Fibroblast of lung (primary cell): ENCODE measurements around the gene OR2H1. TPM values are rescaled to one million over a fixed set of nuclear protein-coding genes. Genes with fewer than 3 reads are reported as not detected.

Source experiments
- DNase-seq, 2 donors: peaks; one replicate each; pipeline versions ENCODE4 v3.0.0 to v3.0.0-alpha.2; 2010; ENCODE audit warnings: low read depth in 2 of 2
- H2AFZ ChIP-seq: 2 replicates; pipeline ENCODE4 v1.5.1; 2012; ENCODE audit warnings: low read length, control low read depth, inconsistent platforms
- H3K27ac ChIP-seq: 2 replicates; pipeline ENCODE4 v1.5.1; 2011; ENCODE audit warnings: low read length, control low read depth; ENCODE audit not compliant: insufficient read depth
- H3K27me3 ChIP-seq: 2 replicates; pipeline ENCODE4 v1.5.1; 2011; ENCODE audit warnings: mild to moderate bottlenecking, low read length; ENCODE audit not compliant: control insufficient read depth, insufficient read depth
- H3K36me3 ChIP-seq: 2 replicates; pipeline ENCODE4 v1.5.1; 2011; ENCODE audit warnings: low read length; ENCODE audit not compliant: control insufficient read depth, insufficient read depth
- H3K4me1 ChIP-seq: 2 replicates; pipeline ENCODE4 v1.5.1; 2011; ENCODE audit warnings: low read length; ENCODE audit not compliant: control insufficient read depth, insufficient read depth; ENCODE audit errors: extremely low read depth
- H3K4me2 ChIP-seq: 2 replicates; pipeline ENCODE4 v1.5.1; 2011; ENCODE audit warnings: low read length, control low read depth; ENCODE audit not compliant: insufficient read depth; ENCODE audit errors: extremely low read depth
- H3K4me3 ChIP-seq, 4 experiments: fragments of 200-600 bp in 1 of 4; sonication (generic) in 1 of 4; replicated peaks in 1 of 4; 2 replicates each; pipeline ENCODE4 v1.5.1; 2011 to 2016; ENCODE audit warnings: low read length in 4 of 4, low read depth in 3 of 4, mild to moderate bottlenecking in 3 of 4, control low read depth in 2 of 4, inconsistent platforms in 1 of 4, mixed read lengths in 1 of 4; ENCODE audit not compliant: insufficient read depth in 1 of 4; ENCODE audit errors: control extremely low read depth in 1 of 4
- H3K79me2 ChIP-seq: 2 replicates; pipeline ENCODE4 v1.5.1; 2012; ENCODE audit warnings: mild to moderate bottlenecking, low read length, inconsistent platforms; ENCODE audit not compliant: control insufficient read depth, insufficient read depth
- H3K9ac ChIP-seq: 2 replicates; pipeline ENCODE4 v1.5.1; 2011; ENCODE audit warnings: mild to moderate bottlenecking, low read length, control low read depth; ENCODE audit not compliant: insufficient read depth
- H3K9me3 ChIP-seq: 2 replicates; pipeline ENCODE4 v1.5.1; 2012; ENCODE audit warnings: low read depth, low read length; ENCODE audit not compliant: control insufficient read depth, insufficient read depth
- H4K20me1 ChIP-seq: 2 replicates; pipeline ENCODE4 v1.5.1; 2011; ENCODE audit warnings: low read length; ENCODE audit not compliant: control insufficient read depth, insufficient read depth; ENCODE audit errors: extremely low read depth
- EZH2 ChIP-seq: IDR thresholded peaks from 2 replicates; pipeline ENCODE4 v1.5.1; 2012; ENCODE audit warnings: low read length, control low read depth, mild to moderate bottlenecking; ENCODE audit errors: missing control alignments
- polyA plus RNA-seq, 2 donors: library from polyadenylated mRNA; depleted of rRNA in 1 of 2; stranded (reverse) in 1 of 2; unstranded in 1 of 2; fragments of >200 nt; gene quantifications; 2 replicates each; pipeline ENCODE4 v1.2.1, GENCODE V29; 2011 to 2012; ENCODE audit warnings: missing spikeins in 1 of 2
- total RNA-seq: library from RNA; depleted of rRNA; stranded (reverse); fragments of >200 nt; gene quantifications from 2 replicates; pipeline ENCODE4 v1.2.1, GENCODE V29; 2014
- TF ChIP-seq, protein P1 (sequence below), 2 donors: IDR thresholded peaks in 1 of 2; conservative IDR thresholded peaks in 1 of 2; 1 replicate in 1 of 2; 2 replicates in 1 of 2; pipeline ENCODE4 v1.5.1; 2011 to 2012; ENCODE audit warnings: low read length in 2 of 2, control low read depth in 1 of 2, inconsistent platforms in 1 of 2, low read depth in 1 of 2, mild to moderate bottlenecking in 1 of 2

OR2H1 gene
- total and polyA plus RNA-seq, 2 donors (not counting 1 experiment from before 2014, with no cell fraction given) = not detected

GRCh38 chr6:29510746-29511300, 53.9 kb downstream of the OR2H1 start:
- H3K36me3 ChIP-seq = no peaks in the 10 kb centered on the region
- H3K27me3 ChIP-seq = no peaks in the 10 kb centered on the region
- H3K9me3 ChIP-seq = no peaks in the 10 kb centered on the region
- no peaks in the 10 kb centered on the region for H4K20me1 ChIP-seq
- no peak overlapping the region for H3K27ac ChIP-seq
- H3K4me3 ChIP-seq = no peak overlapping the region
- TF ChIP-seq EZH2 = no peak
- TF ChIP-seq, protein P1, sequence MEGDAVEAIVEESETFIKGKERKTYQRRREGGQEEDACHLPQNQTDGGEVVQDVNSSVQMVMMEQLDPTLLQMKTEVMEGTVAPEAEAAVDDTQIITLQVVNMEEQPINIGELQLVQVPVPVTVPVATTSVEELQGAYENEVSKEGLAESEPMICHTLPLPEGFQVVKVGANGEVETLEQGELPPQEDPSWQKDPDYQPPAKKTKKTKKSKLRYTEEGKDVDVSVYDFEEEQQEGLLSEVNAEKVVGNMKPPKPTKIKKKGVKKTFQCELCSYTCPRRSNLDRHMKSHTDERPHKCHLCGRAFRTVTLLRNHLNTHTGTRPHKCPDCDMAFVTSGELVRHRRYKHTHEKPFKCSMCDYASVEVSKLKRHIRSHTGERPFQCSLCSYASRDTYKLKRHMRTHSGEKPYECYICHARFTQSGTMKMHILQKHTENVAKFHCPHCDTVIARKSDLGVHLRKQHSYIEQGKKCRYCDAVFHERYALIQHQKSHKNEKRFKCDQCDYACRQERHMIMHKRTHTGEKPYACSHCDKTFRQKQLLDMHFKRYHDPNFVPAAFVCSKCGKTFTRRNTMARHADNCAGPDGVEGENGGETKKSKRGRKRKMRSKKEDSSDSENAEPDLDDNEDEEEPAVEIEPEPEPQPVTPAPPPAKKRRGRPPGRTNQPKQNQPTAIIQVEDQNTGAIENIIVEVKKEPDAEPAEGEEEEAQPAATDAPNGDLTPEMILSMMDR (conservative IDR thresholded peaks at IDR 0.05 in 1 of 2, IDR thresholded peaks at IDR 0.05 in 1 of 2; ENCODE audit: low read depth in 1 of 2, low read length in 2 of 2) = no peak
- no peak overlapping the region for H3K4me2 ChIP-seq
- H3K4me1 ChIP-seq = no peaks in the 10 kb centered on the region
- no peaks in the 10 kb centered on the region for H3K79me2 ChIP-seq
- H2AFZ ChIP-seq = no peak overlapping the region
- no peak for DNase-seq
- no peak overlapping the region for H3K9ac ChIP-seq

Other genes starting within 250 kb of the OR2H1 start
- not detected in 2 replicates for gene OR14J1, start 155.5 kb upstream of the OR2H1 start, total RNA-seq
- gene OR14J1, start 155.5 kb upstream of the OR2H1 start, polyA plus RNA-seq = not detected in 2 replicates
- not detected in 2 replicates for gene OR5V1, start 88.3 kb upstream of the OR2H1 start, total RNA-seq
- gene OR5V1, start 88.3 kb upstream of the OR2H1 start, polyA plus RNA-seq = not detected in 2 replicates
- not detected in 2 replicates for gene OR12D3, start 81.9 kb upstream of the OR2H1 start, total RNA-seq
- not detected in 2 replicates for gene OR12D3, start 81.9 kb upstream of the OR2H1 start, polyA plus RNA-seq
- not detected in 2 replicates for gene OR12D2, start 61.5 kb upstream of the OR2H1 start, total RNA-seq
- not detected in 2 replicates for gene OR12D2, start 61.5 kb upstream of the OR2H1 start, polyA plus RNA-seq
- gene OR12D1, start 42.2 kb upstream of the OR2H1 start, total RNA-seq = not detected in 2 replicates
- gene OR12D1, start 42.2 kb upstream of the OR2H1 start, polyA plus RNA-seq = not detected in 2 replicates
- gene OR10C1, start 17.8 kb upstream of the OR2H1 start, total RNA-seq = not detected in 2 replicates
- not detected in 2 replicates for gene OR10C1, start 17.8 kb upstream of the OR2H1 start, polyA plus RNA-seq
- not detected in 2 replicates for gene OR11A1, start 84 bp upstream of the OR2H1 start, total RNA-seq
- not detected in 2 replicates for gene OR11A1, start 84 bp upstream of the OR2H1 start, polyA plus RNA-seq
- not detected in 2 replicates for gene MAS1L, start 30.8 kb downstream of the OR2H1 start, total RNA-seq
- gene MAS1L, start 30.8 kb downstream of the OR2H1 start, polyA plus RNA-seq = not detected in 2 replicates
- not detected in 2 replicates for gene UBD, start 102.6 kb downstream of the OR2H1 start, total RNA-seq
- gene UBD, start 102.6 kb downstream of the OR2H1 start, polyA plus RNA-seq = 0.06 TPM in 1 of 2 replicates, not detected in the other
- not detected in 2 replicates for gene OR2H2, start 128.0 kb downstream of the OR2H1 start, total RNA-seq
- gene OR2H2, start 128.0 kb downstream of the OR2H1 start, polyA plus RNA-seq = not detected in 2 replicates
- 10.5 and 13.4 TPM in 2 replicates for gene GABBR1, start 176.0 kb downstream of the OR2H1 start, total RNA-seq
- 8.7 and 10.9 TPM in 2 replicates for gene GABBR1, start 176.0 kb downstream of the OR2H1 start, polyA plus RNA-seq
- not detected in 2 replicates for gene MOG, start 199.9 kb downstream of the OR2H1 start, total RNA-seq
- not detected in 2 replicates for gene MOG, start 199.9 kb downstream of the OR2H1 start, polyA plus RNA-seq
- gene ZFP57, start 224.0 kb downstream of the OR2H1 start, total RNA-seq = not detected in 2 replicates
- gene ZFP57, start 224.0 kb downstream of the OR2H1 start, polyA plus RNA-seq = not detected in 2 replicates